ENCODE data around the gene PAMR1.

- TF ChIP-seq POLR2A (IDR thresholded peaks at IDR 0.05; ENCODE audit: low read depth, low read length): no peak
- no peak for TF ChIP-seq TAF1 (IDR thresholded peaks at IDR 0.05; ENCODE audit: low read depth, low read length)
- no peak for TF ChIP-seq SPI1 (IDR thresholded peaks at IDR 0.05; ENCODE audit: low read depth, low read length)
- TF ChIP-seq POLR2AphosphoS5 (IDR thresholded peaks at IDR 0.05; ENCODE audit: low read depth, low read length): no peak
- TF ChIP-seq PAX5 (IDR thresholded peaks at IDR 0.05; ENCODE audit: insufficient read depth, low read length, severe bottlenecking): no peak
Observed at GRCh38 chr11:35394941-35395340, 130.5 kb downstream of the PAMR1 start.

All from GM12891 (cell line).